HuH-7 (cell line): ENCODE data around the gene FNDC1.
A peak's percentile ranks its signal among the peaks of the same experiment; 100 is the strongest.

Experiments used
- DNase-seq: peaks from one replicate; pipeline ENCODE4 v3.0.0; 2011; ENCODE audit warnings: low spot score

FNDC1 gene

DNA sequence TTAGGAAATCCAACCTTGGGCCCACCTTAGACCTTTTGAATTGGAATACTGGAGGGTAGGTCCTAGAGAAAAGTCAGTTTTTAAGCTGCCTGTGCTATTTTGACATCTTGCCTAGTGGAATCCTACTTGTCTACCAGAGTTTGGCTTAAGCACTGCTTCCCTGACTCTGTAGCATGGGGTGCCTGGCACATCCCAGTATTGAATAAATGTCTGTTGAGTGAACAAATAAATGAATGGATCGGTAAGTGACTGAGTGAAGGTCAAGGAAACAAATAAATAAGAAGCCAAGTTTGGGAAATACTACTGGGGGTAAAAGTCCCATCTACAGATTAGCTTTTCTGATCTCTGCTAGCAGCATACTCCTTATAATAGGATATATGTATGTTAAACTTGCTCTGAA, 140.5 kb downstream of the FNDC1 start:
- DNase-seq, result no peak

DNA sequence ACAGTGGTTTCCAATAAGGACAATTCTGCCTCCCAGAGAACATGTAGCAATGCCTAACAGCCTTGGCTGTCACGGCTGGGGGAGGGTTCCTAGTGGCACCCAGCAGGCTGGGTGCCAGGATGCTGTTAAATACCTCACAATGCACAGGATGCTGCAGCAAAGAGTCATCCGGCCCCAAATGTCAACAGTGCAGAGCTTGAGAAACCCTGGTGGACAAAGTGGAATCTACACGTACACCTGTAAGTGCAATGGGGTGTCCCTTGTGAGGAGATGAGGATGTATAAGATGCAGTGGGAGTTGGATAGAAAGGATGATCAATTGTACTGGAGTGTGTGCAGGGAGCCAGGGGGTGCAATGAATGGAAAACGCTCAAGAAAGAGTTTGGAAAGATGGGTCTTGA, 142.4 kb downstream of the FNDC1 start:
- DNase-seq, result peak; percentile 26

DNA sequence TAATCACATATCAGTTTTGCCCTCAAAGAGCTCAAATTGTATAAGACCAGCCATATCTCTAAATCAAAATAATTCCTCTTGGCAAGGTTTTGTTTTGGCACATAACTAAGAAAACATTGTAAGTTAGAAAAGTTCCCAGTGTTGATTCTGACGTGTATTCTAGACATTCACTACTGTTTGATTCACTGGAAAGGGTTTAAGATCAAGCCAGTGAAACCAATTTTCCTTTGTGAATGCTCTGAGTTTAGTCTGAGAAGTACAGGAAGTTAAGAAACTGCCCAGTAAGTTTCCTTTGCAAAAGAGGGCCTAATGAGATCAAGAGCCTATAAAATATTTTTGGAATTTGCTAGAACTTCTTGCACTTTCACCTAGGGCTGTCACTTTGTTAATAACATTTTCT, 143.0 kb downstream of the FNDC1 start:
- DNase-seq, result no peak

DNA sequence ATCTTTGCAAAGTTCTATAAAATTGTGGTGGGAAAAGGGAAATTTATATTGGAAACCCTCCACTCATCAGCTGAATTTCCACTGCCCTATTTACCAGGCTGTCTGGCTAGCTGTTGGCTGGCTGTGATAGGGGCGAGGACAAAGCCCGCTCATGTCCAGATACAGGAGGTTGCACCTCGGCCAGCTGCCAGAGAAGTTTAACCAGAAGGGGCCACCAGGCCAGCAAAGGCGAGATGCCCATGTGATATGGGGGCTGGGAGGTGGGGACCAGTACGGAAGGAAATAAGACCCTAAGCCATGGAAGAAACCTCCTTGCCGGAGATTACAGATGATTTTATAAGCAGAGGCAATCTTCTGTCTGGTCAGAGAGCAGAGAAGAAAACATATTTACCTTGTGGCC, 143.8 kb downstream of the FNDC1 start:
- DNase-seq, result no peak

- no peak for DNase-seq
These were observed 146.4 kb downstream of the FNDC1 start for GRCh38 chr6:159315562-159315961.

DNA sequence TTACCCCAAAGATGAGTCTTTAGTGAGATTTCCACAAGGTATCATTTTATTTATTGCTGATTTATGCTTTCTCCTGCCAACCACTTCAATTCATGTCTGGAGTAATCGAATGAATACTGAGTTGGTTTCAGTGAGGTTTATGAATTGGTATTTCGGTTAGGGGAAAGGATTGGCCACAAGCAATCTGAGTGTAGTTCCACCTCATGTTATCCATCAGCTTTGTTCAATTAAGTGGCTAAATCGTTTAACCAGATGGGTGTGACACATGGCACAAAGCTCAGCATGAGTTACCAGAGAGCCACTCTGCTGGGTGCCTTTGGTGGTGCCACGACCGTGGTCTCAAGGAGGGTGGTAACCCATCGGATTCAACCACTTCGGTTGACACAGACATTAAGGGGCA, 148.2 kb downstream of the FNDC1 start:
- no peak for DNase-seq

GRCh38 chr6:159321267-159321666, 152.1 kb downstream of the FNDC1 start:
- DNase-seq, result no peak
